NCI-H146 treated with DMSO at 0.1 percent for 48 hours (cell line): ENCODE results near the gene SPAG7.
"Not testable (repeated sequence)": the region's sequence is repeated elsewhere in the genome, so short reads cannot be mapped to it uniquely, and the experiment has no call there.

Experiments
- DNase-seq: peaks from one replicate; lab custom pipeline; 2025; ENCODE audit not compliant: unreplicated experiment; lab: John Stamatoyannopoulos, UW

Gene SPAG7

DNA sequence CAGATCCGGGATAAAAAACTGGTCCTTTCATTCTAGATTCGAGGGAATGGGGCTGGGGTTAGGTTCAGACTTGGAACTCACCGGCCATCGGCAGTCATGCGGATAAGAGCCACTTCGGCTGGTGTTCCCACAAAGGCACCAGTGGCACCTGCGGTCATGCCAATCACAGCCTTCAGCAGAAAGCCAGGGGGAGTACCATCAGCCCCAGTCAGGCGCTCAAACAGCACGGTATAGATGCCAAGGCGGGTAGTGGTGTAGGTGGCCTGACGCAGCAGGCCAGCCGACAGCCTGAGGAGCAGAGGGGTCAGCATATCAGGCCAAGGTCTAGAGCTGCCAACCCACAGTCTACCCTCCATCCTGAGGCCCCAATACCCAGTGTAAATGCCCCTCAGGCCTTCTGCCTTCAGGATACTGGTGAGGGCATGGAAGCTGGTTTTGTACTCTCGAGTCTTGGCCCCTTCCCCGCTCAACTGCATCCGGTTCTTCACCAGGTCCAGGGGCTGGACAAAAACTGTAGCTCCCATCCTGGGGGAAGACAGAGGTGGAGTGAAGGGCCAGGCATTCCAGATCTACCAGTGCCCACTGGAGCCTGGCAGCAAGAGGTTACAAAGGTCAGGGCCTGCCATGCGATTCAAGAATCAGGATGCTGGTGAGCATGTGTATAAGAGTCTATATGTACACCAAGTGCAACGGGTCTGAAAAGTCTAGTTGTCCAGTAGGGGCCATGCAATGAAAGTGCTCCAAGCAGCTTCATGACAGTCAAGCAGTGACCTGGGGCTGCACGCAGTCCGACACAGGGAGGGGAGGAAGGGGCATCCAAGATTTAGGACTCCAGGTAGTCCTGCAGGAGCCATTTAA, 28.7 kb downstream of the SPAG7 start:
- DNase-seq: no peak

DNA sequence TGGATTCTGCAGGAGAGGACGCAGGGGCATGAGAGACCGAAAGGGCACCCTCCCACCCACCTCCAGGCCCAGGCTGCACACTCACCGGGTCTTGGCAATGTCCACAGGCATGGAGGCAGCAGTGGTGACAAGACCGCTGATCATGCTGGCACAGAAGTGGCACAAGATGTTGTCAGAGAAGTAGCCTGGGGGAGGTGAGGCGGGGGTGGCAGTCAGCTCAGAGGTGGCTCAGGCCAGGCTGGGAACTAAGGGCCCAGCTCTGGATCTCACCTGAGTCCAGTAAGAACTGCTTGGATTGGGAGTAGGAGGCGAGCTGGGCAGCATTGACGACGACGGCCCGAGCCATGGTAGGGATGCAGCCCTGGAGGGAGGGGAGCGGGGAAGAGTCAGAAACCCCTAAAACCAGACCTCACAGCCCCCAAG, 29.5 kb downstream of the SPAG7 start:
- no peak for DNase-seq

DNA sequence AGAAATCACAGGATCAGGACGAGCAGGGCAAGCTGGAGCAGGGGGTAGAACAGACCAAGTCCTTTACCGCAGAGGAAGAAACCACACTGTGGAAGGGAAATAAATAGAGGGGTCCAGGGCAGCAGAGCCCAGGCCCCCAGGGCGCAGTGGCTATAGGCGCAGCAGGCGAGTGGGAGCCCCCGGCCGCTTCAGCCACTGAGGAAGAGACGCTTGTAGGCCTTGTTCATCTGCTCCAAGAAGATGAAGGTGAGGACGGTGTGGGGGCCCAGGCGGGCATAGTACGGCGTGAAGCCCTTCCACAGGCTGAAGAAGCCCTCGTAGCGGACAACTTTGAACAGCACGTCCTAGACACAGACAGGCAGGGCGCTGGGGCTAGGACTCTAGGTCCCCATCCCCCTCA, 30.1 kb downstream of the SPAG7 start:
- DNase-seq: no peak

DNA sequence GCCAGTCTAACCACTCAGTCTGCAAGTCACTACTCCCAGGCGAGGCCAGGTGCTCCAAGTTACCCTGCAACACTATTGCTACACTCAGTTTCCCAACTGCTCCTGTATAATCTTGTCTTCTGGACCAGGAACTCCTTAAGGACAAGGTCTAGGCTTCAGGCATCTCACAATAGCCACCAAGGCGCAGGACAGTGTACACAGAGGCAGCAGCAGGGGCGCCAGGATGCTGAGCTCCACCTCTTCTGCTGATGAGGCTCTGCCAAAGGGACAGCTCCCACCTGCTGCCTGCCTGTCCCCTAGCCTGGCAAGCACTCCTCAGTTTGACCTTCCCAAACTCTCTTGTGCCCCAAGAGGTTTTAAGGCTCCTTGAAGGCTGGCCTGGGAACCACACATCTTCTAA, 31.2 kb downstream of the SPAG7 start:
- DNase-seq: no peak

DNA sequence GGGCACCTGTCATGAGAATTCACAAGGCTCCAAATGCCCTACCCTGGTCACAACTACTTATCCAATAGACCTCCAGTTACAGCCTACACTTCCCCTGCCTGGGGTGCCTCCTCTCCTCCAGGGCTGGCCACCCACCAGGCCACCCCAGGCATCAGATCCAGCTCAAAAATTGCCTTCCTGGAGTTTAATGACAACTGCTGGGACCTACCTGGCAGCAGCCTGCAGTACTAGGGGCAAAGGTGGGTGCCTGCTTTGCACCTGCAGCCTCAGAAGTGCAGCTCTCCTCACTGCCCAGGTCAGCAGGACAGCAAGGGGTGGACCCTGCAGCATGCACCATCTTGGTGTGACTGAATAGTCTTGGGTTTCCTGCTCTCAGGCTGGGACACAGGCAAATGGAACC, 32.0 kb downstream of the SPAG7 start:
- no peak for DNase-seq

DNA sequence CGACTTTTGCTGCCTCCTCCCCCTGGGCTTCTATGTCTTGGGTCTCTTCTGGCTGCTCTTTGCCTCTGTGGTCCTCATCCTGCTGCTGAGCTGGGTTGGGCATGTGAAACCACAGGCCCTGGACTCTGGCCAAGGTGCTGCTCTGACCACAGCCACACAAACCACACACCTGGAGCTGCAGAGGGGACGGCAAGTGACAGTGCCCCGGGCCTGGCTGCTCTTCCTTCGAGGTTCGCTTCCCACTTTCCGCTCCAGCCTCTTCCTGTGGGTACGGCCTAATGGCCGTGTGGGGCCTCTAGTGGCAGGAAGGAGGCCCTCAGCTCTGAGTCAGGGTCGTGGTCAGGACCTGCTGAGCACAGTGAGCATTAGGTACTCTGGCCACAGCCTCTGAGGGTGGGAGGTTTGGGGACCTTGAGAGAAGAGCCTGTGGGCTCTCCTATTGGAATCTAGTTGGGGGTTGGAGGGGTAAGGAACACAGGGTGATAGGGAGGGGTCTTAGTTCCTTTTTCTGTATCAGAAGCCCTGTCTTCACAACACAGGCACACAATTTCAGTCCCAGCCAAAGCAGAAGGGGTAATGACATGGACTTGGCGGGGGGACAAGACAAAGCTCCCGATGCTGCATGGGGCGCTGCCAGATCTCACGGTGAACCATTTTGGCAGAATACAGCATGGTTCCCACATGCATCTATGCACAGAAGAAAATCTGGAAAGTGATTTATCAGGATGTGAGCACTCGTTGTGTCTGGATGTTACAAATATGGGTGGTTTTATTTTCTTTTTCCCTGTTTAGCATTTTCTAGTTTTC, 33.2 kb downstream of the SPAG7 start:
- DNase-seq: no peak

DNA sequence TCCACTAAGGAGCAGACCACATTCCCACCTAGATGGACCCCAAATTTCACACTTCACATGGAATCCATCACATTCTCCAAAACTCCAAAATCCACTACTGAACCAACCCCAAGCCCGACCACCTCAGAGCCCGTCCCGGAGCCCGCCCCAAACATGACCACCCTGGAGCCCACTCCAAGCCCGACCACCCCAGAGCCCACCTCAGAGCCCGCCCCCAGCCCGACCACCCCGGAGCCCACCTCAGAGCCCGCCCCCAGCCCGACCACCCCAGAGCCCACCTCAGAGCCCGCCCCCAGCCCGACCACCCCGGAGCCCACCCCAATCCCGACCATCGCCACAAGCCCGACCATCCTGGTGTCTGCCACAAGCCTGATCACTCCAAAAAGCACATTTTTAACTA, 34.0 kb downstream of the SPAG7 start:
- DNase-seq: no peak

DNA sequence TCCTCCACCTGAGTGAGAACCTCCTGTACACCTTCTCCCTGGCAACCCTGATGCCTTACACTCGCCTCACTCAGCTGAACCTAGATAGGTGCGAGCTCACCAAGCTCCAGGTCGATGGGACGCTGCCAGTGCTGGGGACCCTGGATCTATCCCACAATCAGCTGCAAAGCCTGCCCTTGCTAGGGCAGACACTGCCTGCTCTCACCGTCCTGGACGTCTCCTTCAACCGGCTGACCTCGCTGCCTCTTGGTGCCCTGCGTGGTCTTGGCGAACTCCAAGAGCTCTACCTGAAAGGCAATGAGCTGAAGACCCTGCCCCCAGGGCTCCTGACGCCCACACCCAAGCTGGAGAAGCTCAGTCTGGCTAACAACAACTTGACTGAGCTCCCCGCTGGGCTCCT, 34.9 kb downstream of the SPAG7 start:
- no peak for DNase-seq

DNA sequence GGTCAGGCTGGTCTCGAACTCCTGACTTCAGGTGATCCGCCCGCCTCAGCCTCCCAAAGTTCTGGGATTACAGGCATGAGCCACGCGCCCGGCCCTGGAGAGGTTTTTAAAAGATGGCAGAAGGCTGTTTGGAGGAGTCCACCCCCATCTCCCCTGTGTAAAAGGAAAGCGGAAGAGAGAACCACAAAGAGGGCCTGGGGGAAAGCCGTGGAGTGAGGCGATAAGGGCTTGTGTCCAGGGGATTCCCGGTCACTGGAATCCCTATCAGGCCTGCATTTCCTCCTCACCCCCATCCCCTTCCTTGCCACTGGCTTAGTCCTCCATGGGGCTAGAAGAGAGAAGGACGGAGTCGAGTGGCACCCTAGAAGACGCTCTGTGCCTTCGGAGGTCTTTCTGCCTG, 35.7 kb downstream of the SPAG7 start, which contains the start of gene GP1BA:
TSS of gene GP1BA (plus strand) at position 315 of the 400 bp plus-strand sequence. CDS start 328 bp downstream, outside the sequence.
- DNase-seq: no peak

DNA sequence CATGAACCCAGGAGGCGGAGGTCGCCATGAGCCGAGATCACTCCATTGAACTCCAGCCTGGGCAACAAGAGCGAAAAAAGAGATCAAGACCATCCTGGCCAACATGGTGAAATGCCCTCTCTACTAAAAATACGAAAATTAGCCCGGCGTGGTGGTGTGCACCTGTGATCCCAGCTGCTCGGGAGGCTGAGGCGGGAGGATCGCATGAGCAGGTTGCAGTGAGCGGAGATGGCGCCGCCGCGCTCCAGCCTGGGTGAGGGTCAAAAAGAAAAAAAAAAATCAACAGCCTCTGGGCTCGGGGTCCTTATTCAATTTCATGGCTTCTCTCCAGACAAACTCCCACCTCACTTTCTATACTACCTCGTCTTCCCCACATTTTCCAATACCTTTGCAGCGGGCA, 38.7 kb downstream of the SPAG7 start:
- DNase-seq: no peak

DNA sequence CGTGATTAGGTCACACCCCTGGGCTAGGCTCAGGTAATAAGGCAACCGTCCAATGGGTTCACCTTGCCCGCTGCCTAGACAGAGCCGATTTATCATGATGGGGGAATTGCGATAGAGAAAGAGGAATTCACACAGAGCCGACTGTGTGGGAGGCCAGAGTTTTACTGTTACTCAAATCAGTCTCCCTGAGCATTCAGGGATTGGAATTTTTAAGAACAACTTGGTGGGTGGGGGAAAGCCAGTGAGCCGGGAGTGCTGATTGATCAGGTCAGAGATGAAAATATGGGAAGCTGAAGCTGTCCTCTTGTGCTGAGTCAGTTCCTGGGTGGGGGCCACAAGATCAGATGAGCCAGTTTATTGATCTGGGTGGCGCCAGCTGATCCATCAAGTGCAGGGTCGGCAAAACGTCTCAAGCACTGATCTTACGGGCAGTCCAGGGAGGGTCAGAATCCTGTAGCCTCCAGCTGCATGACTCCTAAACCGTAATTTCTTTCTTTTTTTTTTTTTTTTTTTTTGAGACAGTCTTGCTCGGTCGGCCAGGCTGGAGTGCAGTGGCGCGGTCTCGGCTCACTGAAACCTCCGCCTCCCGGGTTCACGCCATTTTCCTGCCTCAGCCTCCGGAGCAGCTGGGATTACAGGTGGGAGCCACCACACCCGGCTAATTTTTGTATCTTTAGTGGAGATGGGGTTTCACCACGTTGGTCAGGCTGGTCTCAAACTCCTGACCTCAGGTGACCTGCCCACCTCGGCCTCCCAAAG, 40.9 kb downstream of the SPAG7 start:
- DNase-seq: not testable (repeated sequence)

DNA sequence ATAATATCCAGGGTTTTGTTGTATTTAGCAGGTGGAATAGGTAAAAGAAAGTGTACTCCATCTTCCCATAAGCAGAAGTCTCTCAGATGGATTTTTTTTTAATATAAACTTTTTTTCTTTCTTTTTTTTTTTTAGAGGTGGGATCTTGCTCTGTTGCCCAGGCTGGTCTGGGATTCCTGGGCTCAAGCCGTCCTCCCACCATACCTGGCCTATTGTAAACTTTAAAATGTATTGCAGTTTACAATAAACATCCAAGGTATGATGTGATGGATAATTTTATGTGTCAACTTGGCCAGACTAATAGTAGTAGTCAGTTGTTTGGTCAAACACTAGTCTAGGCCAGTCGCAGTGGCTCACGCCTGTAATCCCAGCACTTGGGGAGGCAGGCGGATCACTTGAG, 46.3 kb downstream of the SPAG7 start:
- DNase-seq: no peak

DNA sequence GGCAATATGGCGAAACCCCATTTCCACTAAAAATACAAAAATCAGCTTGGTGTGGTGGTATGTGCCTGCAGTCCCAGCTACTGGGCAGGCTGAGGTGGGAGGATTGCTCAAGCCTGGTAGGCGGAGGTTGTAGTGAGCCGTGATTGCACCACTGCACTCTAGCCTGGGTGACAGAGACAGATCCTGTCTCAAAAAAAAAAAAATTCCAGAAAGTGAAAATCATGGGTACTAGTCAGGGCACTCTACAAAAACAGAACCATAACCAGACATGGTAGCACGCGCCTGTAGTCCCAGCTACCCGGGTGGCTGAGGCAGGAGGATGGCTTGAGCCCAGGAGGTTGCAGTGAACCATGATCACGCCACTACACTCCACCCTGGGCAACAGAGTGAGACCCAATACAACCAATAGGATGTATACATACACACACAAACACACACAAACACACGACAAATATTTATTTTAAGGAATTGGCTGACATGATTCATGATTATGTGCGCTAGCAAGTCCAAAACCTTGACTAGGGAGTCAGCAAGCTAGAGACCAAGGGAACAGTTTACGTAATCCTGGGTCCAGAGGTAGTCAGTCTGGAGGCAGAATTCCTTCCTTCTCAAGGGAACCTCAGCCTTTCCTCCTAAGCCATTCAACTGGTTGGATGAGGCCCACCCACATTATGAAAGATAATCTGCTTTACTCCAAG, 47.1 kb downstream of the SPAG7 start:
- no peak for DNase-seq

DNA sequence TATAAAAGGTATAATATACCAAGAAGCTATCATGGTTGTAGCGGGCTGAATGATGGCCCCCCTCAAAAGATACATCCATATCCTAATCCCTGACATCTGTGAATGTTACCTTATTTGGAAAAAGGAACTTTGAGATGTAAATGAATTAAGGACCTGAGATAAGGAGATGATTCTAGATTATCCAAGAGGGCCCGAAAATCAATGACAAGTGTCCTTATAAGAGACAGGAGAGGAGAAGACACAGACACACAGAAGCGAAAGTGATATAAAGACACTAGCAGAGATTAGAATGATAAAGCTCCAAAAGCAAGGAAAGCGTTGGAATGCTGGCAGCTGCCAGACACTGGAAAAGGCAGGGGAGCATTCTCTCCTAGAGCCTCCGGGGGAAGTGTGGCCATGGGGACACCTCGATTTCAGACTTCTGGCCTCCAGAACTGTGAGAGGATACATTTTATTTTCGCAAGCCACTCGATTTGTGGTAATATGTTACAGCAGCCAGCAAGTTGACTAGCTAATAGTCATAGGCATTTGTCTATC, 48.0 kb downstream of the SPAG7 start:
- no peak for DNase-seq

DNA sequence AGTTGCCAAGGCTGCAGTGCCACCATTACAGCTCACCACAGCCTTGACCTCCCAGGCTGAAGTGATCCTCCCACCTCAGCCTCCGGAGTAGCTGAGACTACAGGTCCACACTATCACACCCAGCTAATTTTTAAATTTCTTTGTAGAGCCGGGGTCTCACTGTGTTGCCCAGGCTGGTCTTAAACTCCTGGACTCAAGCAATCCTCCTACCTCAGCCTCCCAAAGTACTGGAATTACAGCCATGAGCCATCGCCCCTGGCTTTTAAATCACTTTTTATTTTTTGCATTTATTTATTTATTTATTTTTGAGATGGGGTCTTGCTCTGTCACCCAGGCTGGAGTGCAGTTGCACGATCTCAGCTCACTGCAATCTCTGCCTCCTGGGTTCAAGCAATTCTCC, 53.1 kb downstream of the SPAG7 start:
- DNase-seq: not testable (repeated sequence)

DNA sequence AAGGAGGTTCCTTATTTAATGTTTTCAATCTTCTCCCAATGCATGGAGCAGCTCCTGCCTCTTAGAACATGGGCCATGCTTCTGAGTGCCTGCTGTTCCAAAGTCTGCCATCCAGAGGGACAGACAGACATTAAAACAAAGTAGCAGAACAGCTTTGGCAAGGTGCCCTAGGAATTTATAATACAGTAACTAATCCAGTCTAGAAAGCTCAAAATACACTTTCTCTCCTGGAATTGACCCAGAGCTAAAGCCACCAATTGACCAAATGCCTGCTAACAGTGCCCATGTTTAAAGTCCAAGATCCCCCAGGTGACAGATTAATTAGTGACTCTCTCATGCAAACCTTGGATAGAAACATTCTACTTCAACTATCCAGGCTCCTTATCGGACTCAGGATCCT, 53.6 kb downstream of the SPAG7 start:
- DNase-seq: no peak
